Stimulated activated CD4-positive, alpha-beta T cell treated with anti-CD3 and anti-CD28 coated beads, TNF-alpha, amount 100 ng/mL, for 4 hours (primary cell): Measurements from ENCODE around the gene SGCD.

ENCODE experiments used
- DNase-seq, 3 experiments: peaks; one replicate each; pipeline ENCODE4 v3.0.0-alpha.2; 2020; ENCODE audit warnings: low read depth in 3 of 3

SGCD gene

DNA sequence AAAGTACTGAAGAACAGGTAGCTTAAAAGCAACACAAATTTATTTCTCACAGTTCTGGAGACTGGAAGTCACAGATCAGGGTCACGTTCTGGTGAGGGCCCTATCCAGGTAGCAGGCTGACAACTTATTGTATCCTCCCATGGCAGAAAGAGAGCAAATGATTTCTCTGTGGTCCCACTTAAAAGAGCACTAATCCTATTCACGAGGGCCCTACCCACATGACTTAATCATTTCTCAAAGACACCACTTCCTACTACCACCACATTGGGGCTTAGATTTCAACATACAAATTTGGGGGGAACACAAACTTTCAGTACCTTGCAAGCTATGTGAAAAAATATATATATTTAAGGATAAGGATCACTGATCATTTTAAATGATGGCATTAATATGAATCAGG lies 447.3 kb downstream of the SGCD start:
- DNase-seq = no peak

DNA sequence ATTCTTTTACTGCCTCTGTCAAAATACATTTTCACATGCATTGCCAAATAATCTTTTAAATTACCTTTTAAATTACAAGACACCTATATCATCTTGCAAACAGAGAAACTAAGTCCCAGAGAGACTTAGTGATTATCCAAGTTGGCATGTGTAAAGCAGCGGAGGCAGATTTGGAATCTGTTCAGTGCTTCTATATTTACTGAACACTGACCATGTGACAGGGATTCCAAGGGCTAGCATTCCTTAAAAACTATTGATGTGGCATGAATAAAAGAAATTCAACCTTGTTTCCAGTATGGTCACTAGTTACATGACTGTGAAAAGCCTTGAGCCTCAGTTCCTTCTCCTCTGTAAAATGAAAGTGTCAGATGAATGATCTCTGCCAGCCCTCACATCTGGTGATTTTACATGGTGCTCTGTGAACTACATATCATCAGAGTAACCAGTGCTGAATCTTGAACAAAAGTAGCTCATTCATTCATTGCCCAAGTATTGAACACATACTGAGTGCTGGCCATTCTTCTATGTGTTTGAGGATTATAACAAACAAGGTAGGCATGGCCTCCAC lies 451.3 kb downstream of the SGCD start:
- DNase-seq = no peak

- DNase-seq = no peak
Measured at GRCh38 chr5:156778752-156779151, 451.8 kb downstream of the SGCD start.

- no peak for DNase-seq
Measured at GRCh38 chr5:156779436-156779835, 452.5 kb downstream of the SGCD start.

- no peak for DNase-seq
Measured at GRCh38 chr5:156783092-156783491, 456.1 kb downstream of the SGCD start.

- no peak for DNase-seq
Measured at GRCh38 chr5:156794687-156795086, 467.7 kb downstream of the SGCD start.

- no peak for DNase-seq
Measured at GRCh38 chr5:156798201-156798600, 471.2 kb downstream of the SGCD start.

- no peak for DNase-seq
Measured at GRCh38 chr5:156799171-156799570, 472.2 kb downstream of the SGCD start.

- no peak for DNase-seq
Measured at GRCh38 chr5:156800929-156801328, 474.0 kb downstream of the SGCD start.

DNA sequence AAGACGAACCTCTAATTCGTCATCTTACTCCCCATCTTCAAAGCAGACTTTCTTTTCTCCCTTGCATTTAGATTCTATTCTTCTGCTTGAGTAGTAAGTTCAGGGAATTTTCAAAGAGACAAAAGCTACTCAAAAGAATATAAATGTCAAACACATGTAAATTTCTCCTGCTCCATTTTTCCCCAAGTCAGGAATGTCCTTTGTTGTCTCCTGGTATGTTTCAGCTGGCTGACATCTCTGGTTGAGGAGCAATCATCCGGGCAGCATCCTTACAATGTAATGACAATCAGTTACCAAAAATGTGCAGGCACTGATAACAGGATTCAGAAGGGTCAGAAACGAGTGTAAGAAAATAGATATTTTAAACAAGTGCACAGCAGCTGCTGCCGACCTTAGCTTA lies 475.5 kb downstream of the SGCD start:
- no peak for DNase-seq

GRCh38 chr5:156803404-156803803 lies 476.4 kb downstream of the SGCD start:
- no peak for DNase-seq

DNA sequence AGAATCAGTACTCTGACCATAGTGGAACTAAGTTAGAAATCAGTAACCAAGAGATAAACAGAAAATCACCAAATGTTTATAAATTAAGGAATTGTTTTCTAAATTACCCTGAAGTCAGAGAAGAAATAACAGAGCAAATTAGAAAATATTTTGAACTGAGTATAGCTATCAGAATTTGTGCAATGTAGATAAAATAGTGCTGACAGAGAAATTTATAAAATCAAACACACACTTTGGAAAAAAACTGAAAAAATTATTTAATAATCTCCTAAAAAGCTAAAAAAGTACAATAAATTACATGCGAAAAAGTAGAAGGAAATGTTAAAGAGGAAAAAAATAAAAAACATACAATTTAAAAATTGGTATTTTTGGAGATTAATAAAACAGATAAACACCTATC lies 486.0 kb downstream of the SGCD start:
- no peak for DNase-seq

DNA sequence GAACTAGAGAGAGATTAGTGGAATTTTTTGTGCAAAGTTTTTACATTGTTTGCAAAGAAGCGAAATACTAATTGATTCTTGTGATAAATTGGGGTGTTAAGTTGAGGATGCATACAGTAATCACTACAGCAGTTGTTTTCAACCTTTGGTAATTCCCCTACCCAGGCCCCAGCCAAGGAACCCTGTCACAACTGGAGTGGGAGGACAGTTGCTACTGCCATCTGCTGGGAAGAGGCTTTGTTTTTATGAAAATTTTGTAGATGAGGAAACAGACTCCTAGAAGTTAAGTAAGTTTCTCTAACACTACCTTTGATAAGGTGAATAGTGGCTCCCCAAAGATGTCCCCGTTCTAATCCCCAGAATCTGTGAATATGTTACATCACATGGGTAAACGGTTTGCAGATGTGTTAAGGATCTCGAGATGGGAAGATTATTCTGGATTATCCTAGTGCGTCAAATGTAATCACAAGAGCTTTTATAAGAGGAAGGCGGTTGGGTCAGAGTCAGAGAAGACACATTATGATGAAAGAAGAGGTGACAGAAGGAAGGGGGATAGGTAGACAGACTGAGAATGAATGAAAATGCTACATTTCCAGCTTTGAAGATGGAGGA lies 489.1 kb downstream of the SGCD start:
- DNase-seq = no peak
